A549 (cell line): Measurements from ENCODE around the gene CIB4. TPM values are rescaled to one million over a fixed set of nuclear protein-coding genes. Genes with fewer than 3 reads are reported as not detected.

Source experiments
- ATAC-seq, 2 experiments: fragments of 200-7000 bp in 1 of 2; fragments of >200 bp in 1 of 2; cut with Nextera tagmentation in 1 of 2; cut with Tn5 transposase in 1 of 2; 3 replicates each; pipeline versions ENCODE4 v1.8.0 to v1.9.1; 2018 to 2020; ENCODE audit warnings: mild to moderate bottlenecking in 1 of 2, moderate library complexity in 1 of 2
- CTCF ChIA-PET: fragments of 300-600 bp; sonication (Branson Sonifier 250); formaldehyde crosslinking; extraction: SDS; loops from one replicate; lab custom pipeline; 2021; ENCODE audit warnings: antibody characterized with exemption, inconsistent platforms; lab: Yijun Ruan, JAX
- POLR2A ChIA-PET: fragments of 350-600 bp; formaldehyde crosslinking; extraction: SDS; loops from one replicate; lab custom pipeline; 2021; ENCODE audit warnings: antibody characterized with exemption, inconsistent platforms; lab: Yijun Ruan, JAX
- DNase-seq, 2 experiments: peaks; one replicate each; pipeline versions ENCODE4 v3.0.0 to v3.0.0-alpha.2; 2011 to 2016; ENCODE audit warnings: low read depth in 1 of 2, low spot score in 1 of 2
- FAIRE-seq: peaks from 2 replicates; lab custom pipeline; 2011; peaks lifted over from hg19 to GRCh38; lab: Jason Lieb, UNC
- H3K27ac ChIP-seq, 2 experiments: fragments of >200 bp; sonication (Bioruptor Twin); formaldehyde crosslinking; 3 replicates each; pipeline ENCODE4 v1.5.1; 2016 to 2017
- H3K4me1 ChIP-seq: fragments of >200 bp; sonication (Bioruptor Twin); formaldehyde crosslinking; 3 replicates; pipeline ENCODE4 v1.6.1; 2016
- H3K4me2 ChIP-seq: fragments of >200 bp; sonication (Bioruptor Twin); formaldehyde crosslinking; 3 replicates; pipeline ENCODE4 v1.6.1; 2016
- H3K4me3 ChIP-seq: fragments of >200 bp; sonication (Bioruptor Twin); formaldehyde crosslinking; 3 replicates; pipeline ENCODE4 v1.5.1; 2016
- H3K9me3 ChIP-seq: fragments of >200 bp; sonication (Bioruptor Twin); formaldehyde crosslinking; 3 replicates; pipeline ENCODE4 v1.6.1; 2016
- ATOH8 ChIP-seq: fragments of 250-450 bp; sonication (Bioruptor Pico); IDR thresholded peaks from 2 replicates; pipeline ENCODE4 v1.5.0; 2020; ENCODE audit warnings: low read depth, mild to moderate bottlenecking, moderate library complexity
- BCL3 ChIP-seq: fragments of >200 bp; sonication (Bioruptor Twin); formaldehyde crosslinking; IDR thresholded peaks from 3 replicates; pipeline ENCODE4 v1.6.1; 2016
- CBX2 ChIP-seq: fragments of 200-600 bp; sonication (generic); IDR thresholded peaks from 2 replicates; pipeline ENCODE4 v1.6.1; 2016; ENCODE audit warnings: low read depth, mild to moderate bottlenecking, borderline replicate concordance
- EP300 ChIP-seq, 2 experiments: fragments of >200 bp; sonication (Bioruptor Twin); formaldehyde crosslinking; IDR thresholded peaks; 2 replicates in 1 of 2; 3 replicates in 1 of 2; pipeline ENCODE4 v1.6.1; 2016 to 2017
- GATA3 ChIP-seq: IDR thresholded peaks from 2 replicates; pipeline ENCODE4 v1.6.1; 2012; ENCODE audit warnings: borderline replicate concordance
- HDAC2 ChIP-seq: fragments of 200-600 bp; sonication (generic); IDR thresholded peaks from 2 replicates; pipeline ENCODE4 v1.6.1; 2016
- HES2 ChIP-seq: fragments of >200 bp; sonication (Bioruptor Twin); formaldehyde crosslinking; IDR thresholded peaks from 2 replicates; pipeline ENCODE4 v1.6.1; 2016
- HEYL ChIP-seq: fragments of 250-450 bp; sonication (Bioruptor Pico); IDR thresholded peaks from 2 replicates; pipeline ENCODE4 v1.8.0; 2021; ENCODE audit warnings: mild to moderate bottlenecking, moderate library complexity
- HOXA7 ChIP-seq: fragments of 250-450 bp; sonication (Bioruptor Pico); IDR thresholded peaks from 2 replicates; pipeline ENCODE4 v1.5.0; 2020; ENCODE audit warnings: mild to moderate bottlenecking, moderate library complexity
- HOXB13 ChIP-seq: fragments of 250-450 bp; sonication (Bioruptor Pico); IDR thresholded peaks from 2 replicates; pipeline ENCODE4 v1.5.0; 2020; ENCODE audit warnings: low read depth, mild to moderate bottlenecking, moderate library complexity
- HOXB5 ChIP-seq: fragments of 250-450 bp; sonication (Bioruptor Pico); IDR thresholded peaks from 2 replicates; pipeline ENCODE4 v1.5.0; 2020; ENCODE audit warnings: mild to moderate bottlenecking, moderate library complexity
- JUNB ChIP-seq: fragments of >200 bp; sonication (Bioruptor Twin); formaldehyde crosslinking; IDR thresholded peaks from 2 replicates; pipeline ENCODE4 v1.6.1; 2016
- KDM5A ChIP-seq: fragments of 200-600 bp; sonication (generic); IDR thresholded peaks from 2 replicates; pipeline ENCODE4 v1.6.1; 2016; ENCODE audit warnings: antibody characterized with exemption, mild to moderate bottlenecking
- MAZ ChIP-seq: fragments of 150-350 bp; IDR thresholded peaks from 2 replicates; pipeline ENCODE4 v1.6.1; 2014; ENCODE audit warnings: antibody characterized with exemption, low read depth, low read length, borderline replicate concordance
- MYC ChIP-seq: IDR thresholded peaks from 2 replicates; pipeline ENCODE4 v1.6.1; 2012; ENCODE audit warnings: mild to moderate bottlenecking, inconsistent platforms, low read length, improper control_type of control experiment, borderline replicate concordance
- NFE2L2 ChIP-seq: fragments of 150-350 bp; conservative IDR thresholded peaks from 2 replicates; pipeline ENCODE4 v1.6.1; 2014; ENCODE audit warnings: low read length
- PBX3 ChIP-seq: IDR thresholded peaks from 2 replicates; pipeline ENCODE4 v1.6.1; 2012
- PHF8 ChIP-seq: fragments of 200-600 bp; sonication (generic); IDR thresholded peaks from 2 replicates; pipeline ENCODE4 v1.6.1; 2016; ENCODE audit warnings: low read depth, mild to moderate bottlenecking, antibody characterized with exemption, moderate library complexity, borderline replicate concordance
- RAD21 ChIP-seq, 2 experiments: fragments of >200 bp in 1 of 2; sonication (Bioruptor Twin) in 1 of 2; formaldehyde crosslinking in 1 of 2; IDR thresholded peaks in 1 of 2; conservative IDR thresholded peaks in 1 of 2; 2 replicates in 1 of 2; 3 replicates in 1 of 2; pipeline ENCODE4 v1.6.1; 2012 to 2018; ENCODE audit warnings: inconsistent platforms in 1 of 2
- REST ChIP-seq: fragments of 200-600 bp; sonication (generic); IDR thresholded peaks from 2 replicates; pipeline ENCODE4 v1.6.1; 2016; ENCODE audit warnings: antibody characterized with exemption, mild to moderate bottlenecking, moderate library complexity
- RFX5 ChIP-seq: fragments of 450-650 bp; IDR thresholded peaks from 2 replicates; pipeline ENCODE4 v1.7.1; 2014; ENCODE audit warnings: antibody characterized with exemption, mild to moderate bottlenecking, moderate library complexity
- TFCP2L1 ChIP-seq: fragments of 250-450 bp; sonication (Bioruptor Pico); IDR thresholded peaks from 2 replicates; pipeline ENCODE4 v1.5.0; 2021; ENCODE audit warnings: mild to moderate bottlenecking
- TP53 ChIP-seq: fragments of 250-450 bp; sonication (Bioruptor Pico); IDR thresholded peaks from 2 replicates; pipeline ENCODE4 v1.5.0; 2021; ENCODE audit warnings: mild to moderate bottlenecking, moderate library complexity
- ZC3H11A ChIP-seq: fragments of 450-650 bp; IDR thresholded peaks from 2 replicates; pipeline ENCODE4 v1.6.1; 2014; ENCODE audit warnings: antibody characterized with exemption, mild to moderate bottlenecking
- WGBS: methylation state at CpG from one replicate; pipeline ENCODE4 v1.1.6; 2017; ENCODE audit errors: missing lambda C conversion rate; 5-methylcytosine and 5-hydroxymethylcytosine counted together
- polyA plus RNA-seq, 4 experiments: library from polyadenylated mRNA; depleted of rRNA in 3 of 4; stranded (reverse); fragments of >200 nt; fragmentation: RNase III in 1 of 4; extraction: RNeasy Plus Mini Kit Qiagen cat#74134 plus additional on column Dnase treatment in 1 of 4; gene quantifications; 2 replicates in 3 of 4; 3 replicates in 1 of 4; pipeline ENCODE4 v1.2.3, GENCODE V29; 2011 to 2017

CIB4 gene
- polyA plus RNA-seq, 2 of the 4 experiments (the other 2 are of a cell fraction) = 0.30 to 1.0 TPM

- WGBS = 75% methylated on average over 13 of the region's 13 CpGs
- peak overlapping the region in 1 of 2 experiments; percentile 8; a peak in 1 of 6 replicates for H3K27ac ChIP-seq
- ATAC-seq = no peak
Measured at GRCh38 chr2:26633351-26633945, 7.7 kb downstream of the CIB4 start.

GRCh38 chr2:26632624-26633185 is 8.5 kb downstream of the CIB4 start:
- WGBS = 86% methylated on average over 14 of the region's 14 CpGs
- H3K4me1 ChIP-seq = peaks cover 15% of the 10 kb centered on the region
- ATAC-seq (no peak), FAIRE-seq (no peak), DNase-seq (no peak)
- H3K4me3 ChIP-seq = no peak overlapping the region
- no peak for TF ChIP-seq BCL3
- no peak for TF ChIP-seq RAD21 (conservative IDR thresholded peaks at IDR 0.05 in 1 of 2, IDR thresholded peaks at IDR 0.05 in 1 of 2)
- TF ChIP-seq HOXA7 (CRISPR knock-in tag) = no peak
- TF ChIP-seq JUNB = no peak
- no peak for TF ChIP-seq NFE2L2
- TF ChIP-seq ZC3H11A = no peak
- no peak for TF ChIP-seq TFCP2L1
- TF ChIP-seq GATA3 = no peak
- TF ChIP-seq HOXB13 (CRISPR knock-in tag) = no peak
- no peak for TF ChIP-seq HDAC2
- no peak for TF ChIP-seq KDM5A
- TF ChIP-seq TP53 (CRISPR knock-in tag) = no peak
- TF ChIP-seq ATOH8 (CRISPR knock-in tag) = no peak
- TF ChIP-seq PHF8 = no peak
- TF ChIP-seq HOXB5 (CRISPR knock-in tag) = no peak
- no peak for TF ChIP-seq MYC
- TF ChIP-seq MAZ = no peak
- H3K27ac ChIP-seq = no peak overlapping the region
- no peaks in the 10 kb centered on the region for H3K9me3 ChIP-seq
- CTCF ChIA-PET = interaction anchor here (1.2 to 3.8 kb wide), 8 partner anchors 9 to 113 kb away, joined by 3 to 22 read pairs (median 6); partner anchors contain the start of gene CIB4
- no peak overlapping the region for H3K4me2 ChIP-seq
- POLR2A ChIA-PET = interaction anchor here (1.1 kb wide), 1 partner anchor 88 kb away, joined by 3 read pairs; no protein-coding TSS in a partner anchor

More at GRCh38 chr2:26633351-26633945, 7.7 kb downstream of the CIB4 start:
- no peak overlapping the region for H3K4me2 ChIP-seq
- ChIA-PET CTCF (interaction anchor here (1.1 to 3.8 kb wide), 8 partner anchors 10 to 56 kb away, joined by 3 to 22 read pairs (median 4); no protein-coding TSS in a partner anchor), POLR2A (no interaction called here)
- no peak for TF ChIP-seq HES2
- TF ChIP-seq HOXB13 (CRISPR knock-in tag) = no peak
- no peak for TF ChIP-seq HOXB5 (CRISPR knock-in tag)
- TF ChIP-seq RFX5 = no peak
- TF ChIP-seq HEYL (CRISPR knock-in tag) = no peak
- TF ChIP-seq PHF8 = no peak
- TF ChIP-seq EP300 (IDR thresholded peaks at IDR 0.05) = no peak
- no peak for TF ChIP-seq REST
- TF ChIP-seq PBX3 = no peak
- no peak for TF ChIP-seq CBX2
- no peak for TF ChIP-seq NFE2L2
- no peak for TF ChIP-seq HOXA7 (CRISPR knock-in tag)
- H3K4me1 ChIP-seq = peaks cover 15% of the 10 kb centered on the region
- no peaks in the 10 kb centered on the region for H3K9me3 ChIP-seq
- DNase-seq = no peak
- no peak for FAIRE-seq
- no peak overlapping the region for H3K4me3 ChIP-seq
